Gastroesophageal sphincter (tissue), 4 donors: ENCODE data around the gene INAVA. TPM values are rescaled to one million over a fixed set of nuclear protein-coding genes. Genes with fewer than 3 reads are reported as not detected.
"Not testable (repeated sequence)": the region's sequence is repeated elsewhere in the genome, so short reads cannot be mapped to it uniquely, and the experiment has no call there.

Source experiments
- ATAC-seq: fragments of 150-250 bp; one replicate; pipeline ENCODE4 v1.9.1; 2016; ENCODE audit warnings: mild to moderate bottlenecking, moderate library complexity
- H3K27ac ChIP-seq, 4 donors: fragments of 200-600 bp; sonication (generic) in 3 of 4; 1 replicate in 3 of 4; 2 replicates in 1 of 4; pipeline ENCODE4 v1.5.1; 2016 to 2019
- H3K27me3 ChIP-seq: fragments of 200-600 bp; sonication (generic); one replicate; pipeline ENCODE4 v1.5.1; 2019
- H3K36me3 ChIP-seq, 2 donors: fragments of 200-600 bp; sonication (generic); one replicate each; pipeline ENCODE4 v1.5.1; 2019; ENCODE audit warnings: control low read depth in 1 of 2
- H3K4me1 ChIP-seq, 3 donors: fragments of 200-600 bp; sonication (generic); 1 replicate in 2 of 3; 2 replicates in 1 of 3; pipeline ENCODE4 v1.5.1; 2016 to 2019; ENCODE audit warnings: control low read depth in 2 of 3
- H3K4me3 ChIP-seq, 2 donors: fragments of 200-600 bp; sonication (generic); one replicate each; pipeline ENCODE4 v1.5.1; 2019; ENCODE audit warnings: mild to moderate bottlenecking in 1 of 2, moderate library complexity in 1 of 2
- H3K9me3 ChIP-seq, 3 donors: fragments of 200-600 bp; sonication (generic); one replicate each; pipeline ENCODE4 v1.5.1; 2017 to 2019; ENCODE audit warnings: control low read depth in 2 of 3
- EP300 ChIP-seq: sonication (generic); formaldehyde crosslinking; IDR thresholded peaks from one replicate; pipeline ENCODE4 v1.6.1; 2017; ENCODE audit warnings: antibody characterized with exemption, mild to moderate bottlenecking
- POLR2A ChIP-seq, 2 donors: fragments of 450-650 bp; IDR thresholded peaks; one replicate each; pipeline ENCODE4 v1.6.1; 2017; ENCODE audit warnings: antibody characterized with exemption in 2 of 2, mild to moderate bottlenecking in 2 of 2, moderate library complexity in 1 of 2
- POLR2AphosphoS5 ChIP-seq: sonication (generic); formaldehyde crosslinking; IDR thresholded peaks from one replicate; pipeline ENCODE4 v1.6.1; 2017; ENCODE audit warnings: antibody characterized with exemption
- WGBS, 2 donors: methylation state at CpG; one replicate each; pipeline ENCODE4 v1.1.5; 2018; ENCODE audit warnings: low coverage in 1 of 2; 5-methylcytosine and 5-hydroxymethylcytosine counted together
- small RNA-seq, 4 donors: library from RNA; depleted of rRNA; stranded (forward); fragments of <200 nt; gene quantifications; one replicate each; pipeline ENCODE3, GENCODE V24; 2016
- total RNA-seq, 4 donors: library from RNA; depleted of rRNA; stranded (reverse); fragments of >200 nt; gene quantifications; one replicate each; pipeline ENCODE4 v1.1.0, GENCODE V29; 2016
- TF ChIP-seq, protein P1 (sequence below), 4 experiments: fragments of 200-600 bp in 2 of 4; fragments of 450-650 bp in 2 of 4; sonication (generic) in 1 of 4; IDR thresholded peaks; one replicate each; pipeline ENCODE4 v1.5.1; 2017 to 2019; ENCODE audit warnings: antibody characterized with exemption in 4 of 4, mild to moderate bottlenecking in 2 of 4, moderate library complexity in 2 of 4

The INAVA gene
- total RNA-seq, 4 donors from 2014 or later = 0.47 to 2.9 TPM; not detected in 2

GRCh38 chr1:200963076-200963475, 68.4 kb downstream of the INAVA start:
- H3K27me3 ChIP-seq = peaks cover 4% of the 10 kb centered on the region
- H3K27ac ChIP-seq = no peak overlapping the region
- no peak for ATAC-seq
- no peaks in the 10 kb centered on the region for H3K4me1 ChIP-seq
- no peaks in the 10 kb centered on the region for H3K36me3 ChIP-seq
- WGBS, 2 donors = 92 to 100% methylated on average over 2 of the region's 2 CpGs
- H3K4me3 ChIP-seq = no peak overlapping the region
- TF ChIP-seq, protein P1, sequence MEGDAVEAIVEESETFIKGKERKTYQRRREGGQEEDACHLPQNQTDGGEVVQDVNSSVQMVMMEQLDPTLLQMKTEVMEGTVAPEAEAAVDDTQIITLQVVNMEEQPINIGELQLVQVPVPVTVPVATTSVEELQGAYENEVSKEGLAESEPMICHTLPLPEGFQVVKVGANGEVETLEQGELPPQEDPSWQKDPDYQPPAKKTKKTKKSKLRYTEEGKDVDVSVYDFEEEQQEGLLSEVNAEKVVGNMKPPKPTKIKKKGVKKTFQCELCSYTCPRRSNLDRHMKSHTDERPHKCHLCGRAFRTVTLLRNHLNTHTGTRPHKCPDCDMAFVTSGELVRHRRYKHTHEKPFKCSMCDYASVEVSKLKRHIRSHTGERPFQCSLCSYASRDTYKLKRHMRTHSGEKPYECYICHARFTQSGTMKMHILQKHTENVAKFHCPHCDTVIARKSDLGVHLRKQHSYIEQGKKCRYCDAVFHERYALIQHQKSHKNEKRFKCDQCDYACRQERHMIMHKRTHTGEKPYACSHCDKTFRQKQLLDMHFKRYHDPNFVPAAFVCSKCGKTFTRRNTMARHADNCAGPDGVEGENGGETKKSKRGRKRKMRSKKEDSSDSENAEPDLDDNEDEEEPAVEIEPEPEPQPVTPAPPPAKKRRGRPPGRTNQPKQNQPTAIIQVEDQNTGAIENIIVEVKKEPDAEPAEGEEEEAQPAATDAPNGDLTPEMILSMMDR (IDR thresholded peaks at IDR 0.05) = no peak
- no peak for TF ChIP-seq POLR2A (IDR thresholded peaks at IDR 0.05)
- no peak for TF ChIP-seq EP300
- TF ChIP-seq POLR2AphosphoS5 = no peak
- no peaks in the 10 kb centered on the region for H3K9me3 ChIP-seq

DNA sequence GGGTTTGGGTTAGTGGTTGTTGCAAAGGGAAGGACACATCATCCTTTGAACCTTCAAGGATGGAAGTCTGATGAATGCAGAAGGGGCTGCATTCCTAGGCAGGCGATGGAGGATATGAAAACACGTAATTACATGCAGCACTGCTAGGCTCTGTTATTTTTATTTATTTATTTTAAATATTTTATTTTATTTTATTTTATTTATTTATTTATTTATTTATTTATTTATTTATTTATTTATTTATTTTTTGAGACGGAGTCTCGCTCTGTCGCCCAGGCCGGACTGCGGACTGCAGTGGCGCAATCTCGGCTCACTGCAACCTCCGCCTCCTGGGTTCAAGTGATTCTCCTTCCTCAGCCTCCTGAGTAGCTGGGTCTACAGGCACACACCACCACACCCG, 69.2 kb downstream of the INAVA start:
- not testable (repeated sequence) for H3K9me3 ChIP-seq, ATAC-seq, H3K4me1 ChIP-seq, H3K27me3 ChIP-seq, H3K27ac ChIP-seq, H3K36me3 ChIP-seq, H3K4me3 ChIP-seq
- WGBS, 2 donors = 96 to 100% methylated on average over 4 to 11 of the region's 11 CpGs

Small RNA genes within 50 kb of the gene (small RNA-seq; reads per million reads assigned to genes)
- gene RNU6-704P = 0 reads per million in 4 donors

Other genes with a start within 250 kb of the INAVA start
- 10 to 100 TPM; 21.8 to 34.7 (median 24.3) TPM for gene DDX59, start 225.0 kb upstream of the INAVA start, total RNA-seq
- 10 to 100 TPM; 37.8 to 47.4 (median 46.0) TPM for gene CAMSAP2, start 156.0 kb upstream of the INAVA start, total RNA-seq
- not detected for gene GPR25, start 21.9 kb upstream of the INAVA start, total RNA-seq
- 1 to 10 TPM; 1.2 to 1.9 (median 1.6) TPM for gene KIF21B, start 128.8 kb downstream of the INAVA start, total RNA-seq
- not detected for gene CACNA1S, start 217.5 kb downstream of the INAVA start, total RNA-seq
- not detected for gene ASCL5, start 232.3 kb downstream of the INAVA start, total RNA-seq